Raji (cell line): ENCODE measurements around the gene SULT1B1.

ENCODE experiments used
- POLR2A ChIP-seq: IDR thresholded peaks from 2 replicates; pipeline ENCODE4 v1.6.1; 2011; ENCODE audit warnings: low read depth, low read length, control low read depth; ENCODE audit not compliant: insufficient read depth

The SULT1B1 gene

GRCh38 chr4:69763233-69763632 lies 2.8 kb upstream of the SULT1B1 start:
- no peak for TF ChIP-seq POLR2A

- TF ChIP-seq POLR2A = no peak
These were observed 1.2 kb downstream of the SULT1B1 start for GRCh38 chr4:69759189-69759604.

- no peak for TF ChIP-seq POLR2A
These were observed 3.0 kb downstream of the SULT1B1 start for GRCh38 chr4:69757464-69757863.

- TF ChIP-seq POLR2A = no peak
These were observed 5.4 kb downstream of the SULT1B1 start for GRCh38 chr4:69754926-69755580.

- no peak for TF ChIP-seq POLR2A
These were observed 6.7 kb downstream of the SULT1B1 start for GRCh38 chr4:69753686-69754085.

- no peak for TF ChIP-seq POLR2A
These were observed 10.1 kb downstream of the SULT1B1 start for GRCh38 chr4:69750346-69750745.

- no peak for TF ChIP-seq POLR2A
These were observed 10.6 kb downstream of the SULT1B1 start for GRCh38 chr4:69749771-69750170.

GRCh38 chr4:69748173-69748572 lies 12.2 kb downstream of the SULT1B1 start:
- no peak for TF ChIP-seq POLR2A

GRCh38 chr4:69744157-69744478 lies 16.3 kb downstream of the SULT1B1 start:
- no peak for TF ChIP-seq POLR2A

GRCh38 chr4:69743476-69744156 lies 16.8 kb downstream of the SULT1B1 start:
- no peak for TF ChIP-seq POLR2A

- no peak for TF ChIP-seq POLR2A
These were observed 17.8 kb downstream of the SULT1B1 start for GRCh38 chr4:69742596-69742995.

GRCh38 chr4:69738872-69739271 lies 21.5 kb downstream of the SULT1B1 start:
- no peak for TF ChIP-seq POLR2A

GRCh38 chr4:69735119-69735518 lies 25.3 kb downstream of the SULT1B1 start:
- no peak for TF ChIP-seq POLR2A

GRCh38 chr4:69731847-69732246 lies 28.6 kb downstream of the SULT1B1 start:
- no peak for TF ChIP-seq POLR2A

- no peak for TF ChIP-seq POLR2A
These were observed 29.2 kb downstream of the SULT1B1 start for GRCh38 chr4:69731241-69731640.

GRCh38 chr4:69730002-69730401 lies 30.4 kb downstream of the SULT1B1 start:
- TF ChIP-seq POLR2A = no peak

GRCh38 chr4:69727926-69728325 lies 32.5 kb downstream of the SULT1B1 start:
- no peak for TF ChIP-seq POLR2A
